ENCODE data around the gene ENPP3. TPM values are rescaled to one million over a fixed set of nuclear protein-coding genes. Genes with fewer than 3 reads are reported as not detected.

Gene ENPP3
- total and polyA plus RNA-seq, 10 of the 15 experiments (the other 5 are each of a cell fraction or from before 2014, with no cell fraction given) = 0.01 TPM; not detected in 9

DNA sequence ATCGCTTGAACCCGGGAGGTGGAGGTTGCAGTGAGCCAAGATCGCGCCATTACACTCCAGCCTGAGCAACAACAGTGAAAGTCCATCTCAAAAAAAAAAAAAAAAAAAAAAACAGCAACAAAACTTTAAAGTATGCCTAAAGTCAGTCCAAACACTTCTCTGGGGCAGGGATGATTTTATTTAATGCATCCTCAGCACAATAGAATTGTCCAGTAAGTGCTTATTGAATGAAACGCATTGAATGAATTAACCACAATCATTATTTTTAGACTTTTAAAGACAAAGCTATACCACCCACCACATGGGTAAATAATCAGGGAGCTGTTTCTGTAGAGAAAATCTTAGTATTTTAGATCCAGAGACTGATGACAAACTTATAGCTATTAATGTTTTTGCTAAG, 90.4 kb downstream of the ENPP3 start:
- POLR2A ChIA-PET = no interaction called here
- intact Hi-C loops (cut with micrococcal nuclease; ENCODE audit: unreplicated experiment) (no loop called here), in situ Hi-C loops (cut with MboI) (no loop called here)
- CTCF ChIA-PET = no interaction called here
- WGBS (ENCODE audit: insufficient coverage, insufficient replicate concordance, low lambda C conversion rate, missing lambda C conversion rate) = 92% methylated on average over 3 of the region's 5 CpGs
- FAIRE-seq (no peak), ATAC-seq (no peak), DNase-seq (ENCODE audit: low read depth, low spot score) (no peak)
- Histone ChIP-seq H3K4me3 (no peak overlapping the region), H3K27ac (ENCODE audit: control insufficient read depth, insufficient read depth) (no peak overlapping the region), H3K9ac (ENCODE audit: control insufficient read depth, insufficient read depth, low read length) (no peak overlapping the region), H3K9me3 (replicated peaks; ENCODE audit: control insufficient read depth, insufficient read depth, low read length) (no peaks in the 10 kb centered on the region), H3K79me2 (ENCODE audit: control insufficient read depth, insufficient read depth, low read length) (no peaks in the 10 kb centered on the region), H3K36me3 (ENCODE audit: control insufficient read depth in 2 of 2, insufficient read depth in 2 of 2, low read length in 1 of 2) (no peaks in the 10 kb centered on the region), H3K4me2 (ENCODE audit: control insufficient read depth, insufficient read depth) (no peak overlapping the region), H2AFZ (ENCODE audit: control insufficient read depth, low read depth, low read length) (no peak overlapping the region), H3K4me1 (ENCODE audit: control insufficient read depth, insufficient read depth, low read length) (no peaks in the 10 kb centered on the region), H3K27me3 (replicated peaks in 1 of 2; ENCODE audit: control insufficient read depth in 2 of 2, insufficient read depth in 2 of 2, low read length in 1 of 2) (no peaks in the 10 kb centered on the region), H4K20me1 (ENCODE audit: control insufficient read depth, insufficient read depth) (no peaks in the 10 kb centered on the region)
- TF ChIP-seq NFYA (IDR thresholded peaks at IDR 0.05; ENCODE audit: borderline replicate concordance, low read depth, low read length) (no peak), POU2F2 (IDR thresholded peaks at IDR 0.05; ENCODE audit: borderline replicate concordance, low read depth, low read length) (no peak), ATF7 (IDR thresholded peaks at IDR 0.05; ENCODE audit: low read depth) (no peak), TBL1XR1 (IDR thresholded peaks at IDR 0.05; ENCODE audit: low read depth, low read length) (no peak), EZH2 (IDR thresholded peaks at IDR 0.05; ENCODE audit: borderline replicate concordance, control insufficient read depth, low read depth, low read length) (no peak), NFIC (IDR thresholded peaks at IDR 0.05; ENCODE audit: low read depth, low read length) (no peak), TCF7 (IDR thresholded peaks at IDR 0.05; ENCODE audit: borderline replicate concordance) (no peak), MEF2B (IDR thresholded peaks at IDR 0.05; ENCODE audit: partially characterized antibody, poor library complexity, severe bottlenecking) (no peak), ZNF24 (IDR thresholded peaks at IDR 0.05) (no peak), E4F1 (IDR thresholded peaks at IDR 0.05; ENCODE audit: borderline replicate concordance, partially characterized antibody) (no peak), KLF5 (IDR thresholded peaks at IDR 0.05; ENCODE audit: partially characterized antibody) (no peak), KAT2A (conservative IDR thresholded peaks at IDR 0.05; ENCODE audit: control insufficient read depth, low read depth, low read length) (no peak), EP300 (IDR thresholded peaks at IDR 0.05; ENCODE audit: borderline replicate concordance in 1 of 2, control insufficient read depth in 1 of 2, low read depth in 2 of 2, low read length in 2 of 2) (no peak), NR2F1 (conservative IDR thresholded peaks at IDR 0.05) (no peak)
- TF ChIP-seq, protein P1, sequence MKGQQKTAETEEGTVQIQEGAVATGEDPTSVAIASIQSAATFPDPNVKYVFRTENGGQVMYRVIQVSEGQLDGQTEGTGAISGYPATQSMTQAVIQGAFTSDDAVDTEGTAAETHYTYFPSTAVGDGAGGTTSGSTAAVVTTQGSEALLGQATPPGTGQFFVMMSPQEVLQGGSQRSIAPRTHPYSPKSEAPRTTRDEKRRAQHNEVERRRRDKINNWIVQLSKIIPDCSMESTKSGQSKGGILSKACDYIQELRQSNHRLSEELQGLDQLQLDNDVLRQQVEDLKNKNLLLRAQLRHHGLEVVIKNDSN (IDR thresholded peaks at IDR 0.05; ENCODE audit: borderline replicate concordance, extremely low read length, insufficient read depth, low read depth, low read length) = no peak
- BruUV-seq (replicated peaks) = no TSS peak
- RAD21 ChIA-PET (ENCODE audit: unreplicated experiment) = no interaction called here
- SMC1A ChIA-PET (ENCODE audit: uncharacterized antibody, unreplicated experiment) = no interaction called here

Data from GM12878 (cell line).